H1 (cell line): ENCODE measurements around the gene LGALSL. TPM values are rescaled to one million over a fixed set of nuclear protein-coding genes. Genes with fewer than 3 reads are reported as not detected.

Source experiments
- CTCF ChIA-PET: fragments of 300-600 bp; sonication (Branson Sonifier 250); formaldehyde crosslinking; loops from one replicate; lab custom pipeline; 2021; ENCODE audit not compliant: partially characterized antibody; lab: Charles Lee
- POLR2A ChIA-PET: fragments of 300-600 bp; sonication (Branson Sonifier 250); formaldehyde crosslinking; loops from one replicate; lab custom pipeline; 2021; ENCODE audit warnings: inconsistent platforms; ENCODE audit not compliant: partially characterized antibody; lab: Charles Lee
- DNase-seq, 2 experiments: peaks; one replicate each; pipeline versions ENCODE4 v3.0.0 to v3.0.0-alpha.2; 2010 to 2022; ENCODE audit warnings: low spot score in 2 of 2, low read depth in 1 of 2, mixed read lengths in 1 of 2
- FAIRE-seq: peaks from 2 replicates; lab custom pipeline; 2011; peaks lifted over from hg19 to GRCh38; lab: Jason Lieb, UNC
- H2AFZ ChIP-seq: 2 replicates; pipeline ENCODE4 v1.8.1; 2012; ENCODE audit warnings: low read length, inconsistent platforms
- H2AK5ac ChIP-seq: 2 replicates; pipeline ENCODE4 v1.6.1; 2013; ENCODE audit warnings: low read depth, low read length
- H2BK120ac ChIP-seq: replicated peaks from 2 replicates; pipeline ENCODE3; 2013; ENCODE audit warnings: low read depth, low read length, inconsistent platforms
- H2BK12ac ChIP-seq: 2 replicates; pipeline ENCODE4 v1.6.1; 2013; ENCODE audit warnings: low read depth, low read length
- H2BK15ac ChIP-seq: 2 replicates; pipeline ENCODE4 v1.6.1; 2013; ENCODE audit warnings: low read length
- H2BK20ac ChIP-seq: 2 replicates; pipeline ENCODE4 v1.6.1; 2013; ENCODE audit warnings: low read length
- H2BK5ac ChIP-seq: 2 replicates; pipeline ENCODE4 v1.6.1; 2013; ENCODE audit warnings: low read depth, low read length
- H3K14ac ChIP-seq: 2 replicates; pipeline ENCODE4 v1.6.1; 2013; ENCODE audit warnings: inconsistent platforms; ENCODE audit not compliant: insufficient read length
- H3K18ac ChIP-seq: 2 replicates; pipeline ENCODE4 v1.6.1; 2013; ENCODE audit warnings: low read length; ENCODE audit errors: extremely low read depth
- H3K23ac ChIP-seq: 2 replicates; pipeline ENCODE4 v1.6.1; 2013; ENCODE audit warnings: inconsistent platforms; ENCODE audit not compliant: insufficient read length
- H3K23me2 ChIP-seq: 2 replicates; pipeline ENCODE4 v1.6.1; 2013; ENCODE audit warnings: low read depth, low read length
- H3K27ac ChIP-seq: 2 replicates; pipeline ENCODE4 v1.6.1; 2011; ENCODE audit warnings: low read depth, low read length, inconsistent platforms
- H3K27me3 ChIP-seq, 4 experiments: replicated peaks in 1 of 4; 1 replicate in 1 of 4; 2 replicates in 3 of 4; pipeline versions ENCODE4 v1.6.1 to v1.8.1; 2011 to 2013; ENCODE audit warnings: low read length in 3 of 4, mild to moderate bottlenecking in 3 of 4, inconsistent platforms in 2 of 4, mixed read lengths in 2 of 4, moderate library complexity in 1 of 4; ENCODE audit not compliant: control insufficient read depth in 3 of 4, insufficient read depth in 3 of 4; ENCODE audit errors: extremely low read depth in 1 of 4
- H3K36me3 ChIP-seq, 4 experiments: 2 replicates each; pipeline versions ENCODE4 v1.6.1 to v1.8.1; 2011 to 2013; ENCODE audit warnings: mild to moderate bottlenecking in 4 of 4, low read length in 3 of 4, moderate library complexity in 2 of 4, control low read depth in 1 of 4, inconsistent platforms in 1 of 4; ENCODE audit not compliant: insufficient read depth in 4 of 4, control insufficient read depth in 2 of 4
- H3K4ac ChIP-seq: replicated peaks from 2 replicates; pipeline ENCODE3; 2013; ENCODE audit warnings: low read length, low read depth, mixed read lengths, inconsistent platforms; ENCODE audit not compliant: insufficient read length
- H3K4me1 ChIP-seq, 4 experiments: replicated peaks in 1 of 4; 1 replicate in 1 of 4; 2 replicates in 3 of 4; pipeline versions ENCODE4 v1.6.1 to v1.8.1; 2011 to 2013; ENCODE audit warnings: low read length in 3 of 4, inconsistent platforms in 2 of 4, mixed read lengths in 1 of 4; ENCODE audit not compliant: insufficient read depth in 4 of 4, control insufficient read depth in 3 of 4
- H3K4me2 ChIP-seq, 2 experiments: 2 replicates each; pipeline versions ENCODE4 v1.6.1 to v1.8.1; 2011 to 2013; ENCODE audit warnings: low read depth in 2 of 2, low read length in 2 of 2, control low read depth in 1 of 2, inconsistent platforms in 1 of 2, mild to moderate bottlenecking in 1 of 2; ENCODE audit not compliant: insufficient read depth in 1 of 2
- H3K4me3 ChIP-seq, 4 experiments: fragments of 200-600, 300-600 bp in 1 of 4; sonication (generic), shearing (Covaris generic), sonication (Bioruptor Twin) in 1 of 4; 2 replicates each; pipeline versions ENCODE4 v1.5.1 to v1.8.1; 2011 to 2016; ENCODE audit warnings: low read length in 4 of 4, low read depth in 3 of 4, control low read depth in 2 of 4, inconsistent platforms in 2 of 4, mild to moderate bottlenecking in 2 of 4, mixed read lengths in 1 of 4, moderate library complexity in 1 of 4; ENCODE audit not compliant: insufficient read depth in 2 of 4; ENCODE audit errors: extremely low read depth in 1 of 4
- H3K56ac ChIP-seq: replicated peaks from 2 replicates; pipeline ENCODE3; 2013; ENCODE audit warnings: low read depth, mild to moderate bottlenecking, mixed read lengths, low read length, inconsistent platforms; ENCODE audit not compliant: insufficient read length
- H3K79me1 ChIP-seq: 2 replicates; pipeline ENCODE4 v1.6.1; 2013; ENCODE audit warnings: low read depth, low read length, control low read depth
- H3K79me2 ChIP-seq, 2 experiments: 2 replicates each; pipeline versions ENCODE4 v1.6.1 to v1.8.1; 2012 to 2013; ENCODE audit warnings: low read length in 2 of 2, mild to moderate bottlenecking in 2 of 2, inconsistent platforms in 1 of 2; ENCODE audit not compliant: insufficient read depth in 2 of 2, control insufficient read depth in 1 of 2
- H3K9ac ChIP-seq, 4 experiments: replicated peaks in 1 of 4; 1 replicate in 1 of 4; 2 replicates in 3 of 4; pipeline versions ENCODE4 v1.6.1 to v1.8.1; 2011 to 2013; ENCODE audit warnings: low read depth in 3 of 4, low read length in 3 of 4, control low read depth in 2 of 4, mild to moderate bottlenecking in 2 of 4, moderate library complexity in 2 of 4, inconsistent platforms in 1 of 4; ENCODE audit errors: extremely low read depth in 1 of 4
- H3K9me3 ChIP-seq, 2 experiments: 2 replicates each; pipeline versions ENCODE4 v1.6.1 to v1.8.1; 2012 to 2013; ENCODE audit warnings: mild to moderate bottlenecking in 2 of 2, moderate library complexity in 2 of 2, control low read depth in 1 of 2, inconsistent platforms in 1 of 2, low read depth in 1 of 2, low read length in 1 of 2, mixed read lengths in 1 of 2; ENCODE audit not compliant: insufficient read depth in 2 of 2
- H4K20me1 ChIP-seq, 2 experiments: replicated peaks in 1 of 2; 2 replicates each; pipeline versions ENCODE3 to v1.8.1; 2011 to 2013; ENCODE audit warnings: inconsistent platforms in 2 of 2, low read length in 2 of 2, mild to moderate bottlenecking in 1 of 2; ENCODE audit not compliant: insufficient read depth in 2 of 2, control insufficient read depth in 1 of 2
- H4K5ac ChIP-seq: 2 replicates; pipeline ENCODE4 v1.6.1; 2013; ENCODE audit warnings: low read length, low read depth, mixed read lengths, inconsistent platforms; ENCODE audit not compliant: insufficient read length
- H4K8ac ChIP-seq: 2 replicates; pipeline ENCODE4 v1.8.0; 2013; ENCODE audit warnings: mild to moderate bottlenecking, moderate library complexity, low read length, inconsistent platforms; ENCODE audit not compliant: insufficient read depth; ENCODE audit errors: extremely low read depth
- H4K91ac ChIP-seq: replicated peaks from 2 replicates; pipeline ENCODE3; 2013; ENCODE audit warnings: low read length, mixed read lengths, inconsistent platforms; ENCODE audit not compliant: insufficient read length
- SIN3A ChIP-seq, 2 experiments: IDR thresholded peaks in 1 of 2; conservative IDR thresholded peaks in 1 of 2; 2 replicates each; pipeline ENCODE4 v1.6.1; 2011 to 2012; ENCODE audit warnings: low read length in 2 of 2, improper control_type of control experiment in 1 of 2, low read depth in 1 of 2, mild to moderate bottlenecking in 1 of 2
- WGBS, 2 experiments: shearing (Covaris generic) in 1 of 2; methylation state at CpG; one replicate each; pipeline versions ENCODE4 v1.1.6 to v1.1.7; 2013 to 2015; ENCODE audit warnings: low lambda C conversion rate in 2 of 2, mixed read lengths in 2 of 2, inconsistent platforms in 1 of 2, low coverage in 1 of 2, missing lambda C conversion rate in 1 of 2; ENCODE audit not compliant: insufficient replicate concordance in 2 of 2, insufficient coverage in 1 of 2, insufficient read length in 1 of 2; ENCODE audit errors: extremely low coverage in 1 of 2, missing lambda C conversion rate in 1 of 2; 5-methylcytosine and 5-hydroxymethylcytosine counted together
- polyA plus RNA-seq, 7 experiments: library from polyadenylated mRNA; depleted of rRNA in 3 of 7; stranded (reverse) in 5 of 7; unstranded in 2 of 7; fragments of >200 nt in 5 of 7; fragments of 200-250 nt in 2 of 7; gene quantifications; 1 replicate in 5 of 7; 2 replicates in 1 of 7; 4 replicates in 1 of 7; pipeline versions ENCODE4 v1.2.1 to v1.2.3, GENCODE V29; 2011 to 2013; ENCODE audit warnings: missing spikeins in 2 of 7, mixed read lengths in 2 of 7
- total RNA-seq: library from RNA; stranded (reverse); fragmentation: NEBNext Ultra II Directional; extraction: Animal tissue kit (Norgen Biotek cat#: 25700); gene quantifications from 2 replicates; pipeline ENCODE4 v1.2.1, GENCODE V29; 2021

The LGALSL gene
- total and polyA plus RNA-seq, 2 of the 8 experiments (the other 6 are each of a cell fraction or from before 2014, with no cell fraction given), result 13.6 to 32.3 TPM

GRCh38 chr2:64419596-64420165 is 34.3 kb upstream of the LGALSL start:
- Histone ChIP-seq H2AFZ (no peak overlapping the region), H3K4me1 (peaks cover 0 to 2% (median 0%) of the 10 kb centered on the region in 4 experiments; a peak in 1 of 7 replicates), H3K14ac (no peak overlapping the region), H3K36me3 (no peaks in the 10 kb centered on the region), H2BK20ac (no peak overlapping the region), H3K23me2 (no peaks in the 10 kb centered on the region), H2BK12ac (no peak overlapping the region), H4K5ac (no peak overlapping the region), H3K27ac (no peak overlapping the region), H3K9me3 (no peaks in the 10 kb centered on the region), H2BK15ac (no peak overlapping the region), H4K8ac (no peak overlapping the region), H2BK120ac (no peak overlapping the region), H3K4me2 (no peak overlapping the region), H3K18ac (no peak overlapping the region), H3K4me3 (no peak overlapping the region), H3K9ac (no peak overlapping the region), H3K27me3 (no peaks in the 10 kb centered on the region), H2AK5ac (no peak overlapping the region), H3K79me2 (no peaks in the 10 kb centered on the region), H3K79me1 (no peaks in the 10 kb centered on the region), H3K23ac (no peak overlapping the region), H4K91ac (no peak overlapping the region), H2BK5ac (no peak overlapping the region), H4K20me1 (peaks cover 0 to 1% of the 10 kb centered on the region in 2 experiments), H3K4ac (no peak overlapping the region), H3K56ac (no peak overlapping the region)
- FAIRE-seq (no peak), DNase-seq (no peak)
- no peak for TF ChIP-seq SIN3A (conservative IDR thresholded peaks at IDR 0.05 in 1 of 2, IDR thresholded peaks at IDR 0.05 in 1 of 2; ENCODE audit: low read depth in 1 of 2, low read length in 2 of 2)
- CTCF ChIA-PET, result interaction anchor here (1.0 to 1.9 kb wide), 2 partner anchors 69 to 89 kb away, joined by 4 to 5 read pairs; no protein-coding TSS in a partner anchor
- POLR2A ChIA-PET, result no interaction called here
- 78% methylated on average over 2 of the region's 2 CpGs; no CpG with 5 or more reads in 1 of the 2 experiments for WGBS, 2 experiments
